ENCODE data around the gene MAP4K4.

MAP4K4 gene

GRCh38 chr2:101718993-101719571, 21.6 kb downstream of the MAP4K4 start:
- DNase-seq (ENCODE audit: insufficient read length, low spot score) (no peak), FAIRE-seq (no peak)

- FAIRE-seq (no peak), DNase-seq (ENCODE audit: insufficient read length, low spot score) (no peak)
Measured at GRCh38 chr2:101720732-101721131, 23.2 kb downstream of the MAP4K4 start.

GRCh38 chr2:101722864-101723263, 25.4 kb downstream of the MAP4K4 start:
- FAIRE-seq (no peak), DNase-seq (ENCODE audit: insufficient read length, low spot score) (no peak)

GRCh38 chr2:101723371-101724124, 26.0 kb downstream of the MAP4K4 start:
- FAIRE-seq: no peak

GRCh38 chr2:101724125-101724474, 26.6 kb downstream of the MAP4K4 start:
- FAIRE-seq (no peak), DNase-seq (ENCODE audit: insufficient read length, low spot score) (no peak)

More at GRCh38 chr2:101723371-101724124, 26.0 kb downstream of the MAP4K4 start:
- DNase-seq (ENCODE audit: insufficient read length, low spot score): no peak

- DNase-seq (ENCODE audit: insufficient read length, low spot score): no peak
- no peak for FAIRE-seq
Measured at GRCh38 chr2:101725038-101725437, 27.5 kb downstream of the MAP4K4 start.

GRCh38 chr2:101725515-101726192, 28.1 kb downstream of the MAP4K4 start:
- FAIRE-seq: no peak
- DNase-seq (ENCODE audit: insufficient read length, low spot score): no peak

- FAIRE-seq (no peak), DNase-seq (ENCODE audit: insufficient read length, low spot score) (no peak)
Measured at GRCh38 chr2:101728865-101729264, 31.4 kb downstream of the MAP4K4 start.

- no peak for FAIRE-seq
- DNase-seq (ENCODE audit: insufficient read length, low spot score): no peak
Measured at GRCh38 chr2:101729521-101730190, 32.1 kb downstream of the MAP4K4 start.

- no peak for DNase-seq (ENCODE audit: insufficient read length, low spot score)
- FAIRE-seq: no peak
Measured at GRCh38 chr2:101731221-101732054, 33.9 kb downstream of the MAP4K4 start.

- DNase-seq (ENCODE audit: insufficient read length, low spot score) (no peak), FAIRE-seq (no peak)
Measured at GRCh38 chr2:101732199-101732598, 34.7 kb downstream of the MAP4K4 start.

GRCh38 chr2:101732773-101733256, 35.3 kb downstream of the MAP4K4 start:
- DNase-seq (ENCODE audit: insufficient read length, low spot score) (no peak), FAIRE-seq (no peak)

- FAIRE-seq (no peak), DNase-seq (ENCODE audit: insufficient read length, low spot score) (no peak)
Measured at GRCh38 chr2:101733257-101733993, 35.9 kb downstream of the MAP4K4 start.

GRCh38 chr2:101734505-101735165, 37.1 kb downstream of the MAP4K4 start:
- FAIRE-seq: no peak
- no peak for DNase-seq (ENCODE audit: insufficient read length, low spot score)

GRCh38 chr2:101735166-101735533, 37.6 kb downstream of the MAP4K4 start:
- DNase-seq (ENCODE audit: insufficient read length, low spot score) (no peak), FAIRE-seq (no peak)

GRCh38 chr2:101736233-101736632, 38.7 kb downstream of the MAP4K4 start:
- no peak for DNase-seq (ENCODE audit: insufficient read length, low spot score)
- FAIRE-seq: no peak

GRCh38 chr2:101736861-101737291, 39.4 kb downstream of the MAP4K4 start:
- FAIRE-seq (no peak), DNase-seq (ENCODE audit: insufficient read length, low spot score) (no peak)

- no peak for FAIRE-seq
Measured at GRCh38 chr2:101737478-101738255, 40.2 kb downstream of the MAP4K4 start.

More at GRCh38 chr2:101737478-101738255, 40.2 kb downstream of the MAP4K4 start:
- no peak for DNase-seq (ENCODE audit: insufficient read length, low spot score)

All from GM19239 (cell line).